Smooth muscle cell (in vitro differentiated cells): ENCODE measurements around the gene ANKRD30A. TPM values are rescaled to one million over a fixed set of nuclear protein-coding genes. Genes with fewer than 3 reads are reported as not detected.
"Not testable (repeated sequence)": the region's sequence is repeated elsewhere in the genome, so short reads cannot be mapped to it uniquely, and the experiment has no call there.

ENCODE experiments used
- DNase-seq: peaks from one replicate; lab custom pipeline; 2025; ENCODE audit not compliant: unreplicated experiment; lab: John Stamatoyannopoulos, UW
- H2AFZ ChIP-seq: fragments of 200-600 bp; sonication (generic); 2 replicates; pipeline ENCODE4 v1.6.0; 2016; ENCODE audit warnings: antibody characterized with exemption, low read depth, mild to moderate bottlenecking
- H3F3A ChIP-seq: fragments of 200-600 bp; sonication (generic); 2 replicates; pipeline ENCODE4 v1.6.0; 2017; ENCODE audit warnings: antibody characterized with exemption, low read depth
- H3K27ac ChIP-seq: fragments of 200-600 bp; sonication (generic); 2 replicates; pipeline ENCODE4 v1.5.1; 2016; ENCODE audit warnings: low read depth, mild to moderate bottlenecking
- H3K27me3 ChIP-seq: fragments of 200-600 bp; sonication (generic); 2 replicates; pipeline ENCODE4 v1.6.1; 2016; ENCODE audit warnings: low read depth, mild to moderate bottlenecking
- H3K36me3 ChIP-seq: fragments of 200-600 bp; sonication (generic); 2 replicates; pipeline ENCODE4 v1.5.1; 2016; ENCODE audit warnings: low read depth
- H3K4me1 ChIP-seq: fragments of 200-600 bp; sonication (generic); 2 replicates; pipeline ENCODE4 v1.5.1; 2016; ENCODE audit warnings: low read depth
- H3K4me2 ChIP-seq: fragments of 200-600 bp; sonication (generic); 2 replicates; pipeline ENCODE4 v1.6.0; 2016; ENCODE audit warnings: mild to moderate bottlenecking
- H3K4me3 ChIP-seq: fragments of 200-600 bp; sonication (generic); 2 replicates; pipeline ENCODE4 v1.5.1; 2016; ENCODE audit warnings: mild to moderate bottlenecking
- H3K79me2 ChIP-seq: fragments of 200-600 bp; sonication (generic); 2 replicates; pipeline ENCODE4 v1.6.0; 2016; ENCODE audit warnings: low read depth, mild to moderate bottlenecking
- H3K9ac ChIP-seq: fragments of 200-600 bp; sonication (generic); 2 replicates; pipeline ENCODE4 v1.6.0; 2016; ENCODE audit warnings: low read depth
- H3K9me3 ChIP-seq: fragments of 200-600 bp; sonication (generic); replicated peaks from 2 replicates; pipeline ENCODE4 v1.5.1; 2016; ENCODE audit warnings: low read depth
- H4K20me1 ChIP-seq: fragments of 200-600 bp; sonication (generic); 2 replicates; pipeline ENCODE4 v1.6.0; 2016; ENCODE audit warnings: low read depth
- WGBS: methylation state at CpG from one replicate; pipeline ENCODE4 v1.1.7; 2016; ENCODE audit warnings: low lambda C conversion rate; 5-methylcytosine and 5-hydroxymethylcytosine counted together
- polyA plus RNA-seq: library from polyadenylated mRNA; unstranded; fragments of >200 nt; fragmentation: Nextera tagmentation; extraction: Ambion mirVana; gene quantifications from 2 replicates; pipeline ENCODE4 v1.2.1, GENCODE V29; 2016
- total RNA-seq: library from RNA; depleted of rRNA; stranded (reverse); fragments of >200 nt; gene quantifications from 2 replicates; pipeline ENCODE4 v1.2.3, GENCODE V29; 2014
- TF ChIP-seq, protein P1 (sequence below): fragments of 200-600 bp; sonication (generic); IDR thresholded peaks from 2 replicates; pipeline ENCODE4 v1.5.1; 2017; ENCODE audit warnings: borderline replicate concordance, mild to moderate bottlenecking, antibody characterized with exemption; ENCODE audit not compliant: insufficient read depth, poor library complexity, severe bottlenecking

Gene ANKRD30A
- total and polyA plus RNA-seq, 2 experiments from 2014 or later = not detected

DNA sequence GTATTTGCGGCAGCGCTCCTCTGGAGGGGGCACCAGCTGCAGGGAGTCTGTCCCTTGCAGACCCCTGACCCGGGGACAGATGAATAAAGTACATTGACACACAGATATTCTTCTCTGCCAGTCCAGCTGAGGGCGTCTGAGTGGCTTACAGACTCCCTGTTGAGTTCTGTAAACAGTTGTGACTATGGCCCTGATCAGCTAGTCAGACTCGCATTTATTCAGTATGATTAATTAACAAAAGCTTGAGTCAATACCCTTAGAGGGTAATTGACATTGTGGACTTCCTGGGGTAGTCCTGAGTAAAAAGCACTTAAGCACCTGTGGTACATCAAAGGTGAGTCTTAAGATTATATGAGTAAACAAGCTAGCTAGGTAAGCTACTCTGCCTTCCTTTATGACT lies 21.0 kb downstream of the ANKRD30A start:
- Histone ChIP-seq H3K9me3 (no peaks in the 10 kb centered on the region), H3K4me2 (no peak overlapping the region), H3F3A (no peaks in the 10 kb centered on the region), H3K79me2 (no peaks in the 10 kb centered on the region), H2AFZ (no peak overlapping the region), H4K20me1 (no peaks in the 10 kb centered on the region), H3K27ac (no peak overlapping the region), H3K9ac (no peak overlapping the region), H3K36me3 (no peaks in the 10 kb centered on the region), H3K4me1 (no peaks in the 10 kb centered on the region), H3K27me3 (no peaks in the 10 kb centered on the region), H3K4me3 (no peak overlapping the region)
- DNase-seq = no peak
- TF ChIP-seq, protein P1, sequence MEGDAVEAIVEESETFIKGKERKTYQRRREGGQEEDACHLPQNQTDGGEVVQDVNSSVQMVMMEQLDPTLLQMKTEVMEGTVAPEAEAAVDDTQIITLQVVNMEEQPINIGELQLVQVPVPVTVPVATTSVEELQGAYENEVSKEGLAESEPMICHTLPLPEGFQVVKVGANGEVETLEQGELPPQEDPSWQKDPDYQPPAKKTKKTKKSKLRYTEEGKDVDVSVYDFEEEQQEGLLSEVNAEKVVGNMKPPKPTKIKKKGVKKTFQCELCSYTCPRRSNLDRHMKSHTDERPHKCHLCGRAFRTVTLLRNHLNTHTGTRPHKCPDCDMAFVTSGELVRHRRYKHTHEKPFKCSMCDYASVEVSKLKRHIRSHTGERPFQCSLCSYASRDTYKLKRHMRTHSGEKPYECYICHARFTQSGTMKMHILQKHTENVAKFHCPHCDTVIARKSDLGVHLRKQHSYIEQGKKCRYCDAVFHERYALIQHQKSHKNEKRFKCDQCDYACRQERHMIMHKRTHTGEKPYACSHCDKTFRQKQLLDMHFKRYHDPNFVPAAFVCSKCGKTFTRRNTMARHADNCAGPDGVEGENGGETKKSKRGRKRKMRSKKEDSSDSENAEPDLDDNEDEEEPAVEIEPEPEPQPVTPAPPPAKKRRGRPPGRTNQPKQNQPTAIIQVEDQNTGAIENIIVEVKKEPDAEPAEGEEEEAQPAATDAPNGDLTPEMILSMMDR = no peak
- 63% methylated on average over 5 of the region's 5 CpGs for WGBS

DNA sequence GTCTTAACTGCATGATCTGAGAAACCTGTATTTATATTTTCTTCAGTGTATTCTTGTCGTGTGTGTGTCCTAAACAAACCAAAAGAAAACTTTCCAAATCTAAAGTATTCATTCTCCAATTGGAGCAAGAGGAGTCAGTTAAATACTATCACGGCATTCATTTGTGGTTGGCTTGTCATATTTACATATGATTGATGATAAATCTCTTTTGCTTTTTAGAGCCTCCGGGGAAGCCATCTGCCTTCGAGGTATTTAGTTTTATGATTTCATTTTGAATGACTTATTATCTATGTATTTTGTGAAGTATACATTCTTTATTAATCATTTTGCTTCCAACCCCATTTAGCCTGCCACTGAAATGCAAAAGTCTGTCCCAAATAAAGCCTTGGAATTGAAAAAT lies 37.0 kb downstream of the ANKRD30A start:
- not testable (repeated sequence) for H3K4me1 ChIP-seq, H3K9ac ChIP-seq, H3K9me3 ChIP-seq, H3K36me3 ChIP-seq, H3K27ac ChIP-seq, H3K27me3 ChIP-seq, H3K4me3 ChIP-seq, H3F3A ChIP-seq, H3K4me2 ChIP-seq, H2AFZ ChIP-seq, DNase-seq, H4K20me1 ChIP-seq, H3K79me2 ChIP-seq
- WGBS = 75% methylated on average over 4 of the region's 4 CpGs

DNA sequence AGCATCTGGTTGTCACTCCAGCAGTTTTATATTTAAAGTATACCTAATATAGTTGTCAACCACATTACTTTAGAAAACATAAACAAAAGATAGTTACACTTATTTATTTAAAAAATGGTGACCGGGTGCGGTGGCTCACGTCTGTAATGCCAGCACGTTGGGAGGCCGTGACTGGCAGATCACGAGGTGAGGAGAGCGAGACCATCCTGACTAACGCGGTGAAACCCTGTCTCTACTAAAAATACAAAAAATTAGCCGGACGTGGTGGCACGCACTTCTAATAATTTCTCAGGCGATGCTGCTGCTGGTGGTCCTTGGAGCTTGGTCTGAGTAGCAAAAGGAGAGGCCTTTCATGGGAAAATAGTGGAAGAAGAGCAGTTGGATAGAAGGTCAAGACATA lies 46.5 kb downstream of the ANKRD30A start:
- not testable (repeated sequence) for H3K27me3 ChIP-seq, H3K4me1 ChIP-seq, H3F3A ChIP-seq, H3K27ac ChIP-seq, DNase-seq, H3K4me3 ChIP-seq, H3K9ac ChIP-seq, H3K4me2 ChIP-seq, H4K20me1 ChIP-seq, H3K79me2 ChIP-seq, H3K9me3 ChIP-seq, H3K36me3 ChIP-seq, H2AFZ ChIP-seq
- 91% methylated on average over 7 of the region's 13 CpGs for WGBS

DNA sequence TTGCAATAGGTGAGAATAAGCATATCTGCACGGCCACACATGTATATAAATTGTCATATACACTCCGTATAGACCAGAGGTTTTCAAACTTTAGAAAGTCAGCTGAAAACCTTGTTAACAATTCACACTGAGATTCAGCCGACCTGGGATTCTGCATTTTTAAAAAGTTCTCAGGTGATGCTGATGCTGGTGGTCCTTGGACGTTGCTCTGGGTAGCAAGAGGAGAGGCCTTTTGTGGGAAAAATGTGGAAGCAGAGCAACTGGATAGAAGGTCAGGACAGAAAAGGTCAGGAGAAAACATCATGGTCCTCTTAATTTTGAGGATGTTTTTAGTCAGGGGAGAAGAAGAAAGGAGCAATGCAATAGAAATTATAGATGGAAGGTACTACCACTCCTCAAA lies 52.9 kb downstream of the ANKRD30A start:
- not testable (repeated sequence) for H3K79me2 ChIP-seq, H3K27ac ChIP-seq, H4K20me1 ChIP-seq, H3K36me3 ChIP-seq, H3K9ac ChIP-seq, H3K27me3 ChIP-seq, H3K4me3 ChIP-seq, H2AFZ ChIP-seq, DNase-seq, H3K4me2 ChIP-seq, H3K9me3 ChIP-seq, H3K4me1 ChIP-seq, H3F3A ChIP-seq
- 62% methylated on average over 4 of the region's 4 CpGs for WGBS

DNA sequence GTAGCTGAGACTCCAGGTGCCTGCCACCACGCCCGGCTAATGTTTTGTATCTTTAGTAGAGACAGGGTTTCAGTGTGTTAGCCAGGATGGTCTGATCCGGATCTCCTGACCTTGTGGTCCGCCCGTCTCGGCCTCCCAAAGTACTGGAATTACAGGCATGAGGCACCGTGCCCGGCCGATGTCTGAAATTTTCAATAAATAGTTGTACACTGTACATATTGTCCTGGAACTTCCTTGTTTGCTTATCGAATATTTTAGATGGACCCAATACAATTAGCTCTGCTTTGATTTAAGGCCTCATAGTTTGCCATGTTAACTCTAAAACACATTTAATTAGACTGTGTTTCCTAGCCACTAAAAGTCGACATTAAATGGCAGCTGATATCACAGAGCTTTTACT lies 57.3 kb downstream of the ANKRD30A start:
- not testable (repeated sequence) for H3K27me3 ChIP-seq, H3K36me3 ChIP-seq, H3K4me2 ChIP-seq, H3K79me2 ChIP-seq, H3F3A ChIP-seq, H3K4me3 ChIP-seq, H4K20me1 ChIP-seq, H3K27ac ChIP-seq, H3K4me1 ChIP-seq, H3K9me3 ChIP-seq, DNase-seq, H2AFZ ChIP-seq, H3K9ac ChIP-seq
- WGBS = 87% methylated on average over 8 of the region's 11 CpGs

DNA sequence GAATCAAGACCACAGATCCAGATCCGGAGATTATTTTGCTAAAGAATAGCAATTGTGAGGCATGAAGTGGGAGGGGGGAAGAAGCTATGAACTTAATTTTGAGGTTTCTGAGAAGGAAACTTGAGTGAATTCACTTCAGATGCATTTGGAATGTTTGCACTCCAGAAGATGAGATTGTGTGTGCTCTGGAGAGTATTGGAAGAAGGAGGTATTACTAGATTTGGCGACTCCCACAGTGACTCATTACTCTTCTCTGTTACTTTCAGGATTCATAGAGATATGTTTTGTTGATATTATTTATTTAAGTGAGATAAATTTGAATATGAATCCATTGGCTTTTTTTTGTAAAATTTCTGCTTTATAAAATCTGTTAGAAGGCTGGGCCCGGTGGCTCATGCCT lies 80.7 kb downstream of the ANKRD30A start:
- no peak overlapping the region for H3K27ac ChIP-seq
- H3K36me3 ChIP-seq = no peaks in the 10 kb centered on the region
- no peak for DNase-seq
- H4K20me1 ChIP-seq = no peaks in the 10 kb centered on the region
- no peak overlapping the region for H3K4me2 ChIP-seq
- no peaks in the 10 kb centered on the region for H3K79me2 ChIP-seq
- WGBS = 80% methylated on average over 3 of the region's 3 CpGs
- no peak overlapping the region for H3K9ac ChIP-seq
- H3K4me3 ChIP-seq = no peak overlapping the region
- H2AFZ ChIP-seq = no peak overlapping the region
- peaks cover 4% of the 10 kb centered on the region for H3K9me3 ChIP-seq
- no peaks in the 10 kb centered on the region for H3K27me3 ChIP-seq
- TF ChIP-seq, protein P1 = no peak
- H3K4me1 ChIP-seq = no peaks in the 10 kb centered on the region
- no peaks in the 10 kb centered on the region for H3F3A ChIP-seq
